ENCODE data around the gene MST1R.

Gene MST1R

DNA sequence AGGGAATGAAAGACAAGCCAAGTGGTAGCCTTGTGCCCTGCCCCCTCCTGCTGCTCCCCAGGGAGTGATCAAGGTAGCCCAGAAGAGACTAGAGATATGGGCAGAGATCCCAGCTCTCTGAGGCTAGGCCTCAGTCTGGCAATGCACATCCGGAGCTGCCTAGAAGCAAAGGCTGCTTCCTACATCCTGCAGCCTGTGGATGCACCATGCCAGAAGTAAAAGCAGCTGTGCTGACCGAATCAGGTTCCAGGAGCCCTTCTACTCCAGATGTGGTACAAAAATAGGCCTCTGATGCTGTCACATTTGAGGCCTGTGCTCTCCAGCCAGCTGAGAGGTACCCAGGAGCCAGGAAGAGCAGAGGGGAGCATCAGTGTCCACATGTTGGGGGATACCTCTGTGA, 63.3 kb downstream of the MST1R start:
- H3K36me3 ChIP-seq (ENCODE audit: control insufficient read depth, insufficient read depth, low read length): peaks cover 26% of the 10 kb centered on the region
- no peaks in the 10 kb centered on the region for H3K27me3 ChIP-seq (ENCODE audit: control insufficient read depth, insufficient read depth, low read length)
- WGBS (ENCODE audit: insufficient coverage, insufficient read length): no CpG with 5 or more reads among the region's 2 CpGs
- no peaks in the 10 kb centered on the region for H3K9me3 ChIP-seq (ENCODE audit: control insufficient read depth, insufficient read depth, low read length)
- DNase-seq (ENCODE audit: low read depth, low spot score): no peak
- H3K4me3 ChIP-seq (ENCODE audit: low read length): no peak overlapping the region
- no peak overlapping the region for H3K27ac ChIP-seq (ENCODE audit: low read length)
- H3K4me1 ChIP-seq (ENCODE audit: control insufficient read depth, insufficient read depth, low read length): no peaks in the 10 kb centered on the region

- Histone ChIP-seq H3K4me3 (ENCODE audit: low read length) (no peak overlapping the region), H3K27me3 (ENCODE audit: control insufficient read depth, insufficient read depth, low read length) (no peaks in the 10 kb centered on the region), H3K36me3 (ENCODE audit: control insufficient read depth, insufficient read depth, low read length) (peaks cover 21% of the 10 kb centered on the region), H3K9me3 (ENCODE audit: control insufficient read depth, insufficient read depth, low read length) (no peaks in the 10 kb centered on the region), H3K4me1 (ENCODE audit: control insufficient read depth, insufficient read depth, low read length) (no peaks in the 10 kb centered on the region), H3K27ac (ENCODE audit: low read length) (no peak overlapping the region)
- whole genome bisulfite sequencing (ENCODE audit: insufficient coverage, insufficient read length): no CpG with 5 or more reads among the region's 6 CpGs
- DNase-seq (ENCODE audit: low read depth, low spot score): no peak
Measured at GRCh38 chr3:49839193-49839809, 64.4 kb downstream of the MST1R start.

All from iPS DF 6.9 (cell line).